8988T (cell line): ENCODE results near the gene ATP8A2.

Experiments
- DNase-seq: peaks from one replicate; pipeline ENCODE4 v3.0.0; 2011

The ATP8A2 gene

GRCh38 chr13:25865391-25865790, 493.6 kb downstream of the ATP8A2 start:
- no peak for DNase-seq

DNA sequence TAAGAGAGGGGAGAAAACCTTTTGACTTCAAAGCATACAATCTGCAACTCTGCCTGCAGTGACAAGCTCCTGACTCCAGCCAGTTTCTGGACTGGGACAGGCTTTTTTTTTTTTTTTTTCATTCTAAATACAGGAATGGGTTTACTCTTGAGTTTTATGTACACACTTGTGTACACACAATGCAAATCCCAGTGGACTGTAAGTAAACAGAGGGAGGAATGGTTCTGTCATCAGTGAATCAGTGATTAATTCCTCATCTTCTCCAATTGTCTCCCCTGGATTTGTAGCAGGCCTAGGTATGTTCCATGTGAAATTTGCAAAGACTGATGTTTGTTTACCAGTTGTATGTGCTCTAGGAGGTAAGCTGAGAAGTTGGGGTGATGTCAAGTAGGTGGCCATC, 495.3 kb downstream of the ATP8A2 start:
- no peak for DNase-seq

GRCh38 chr13:25868490-25868889, 496.7 kb downstream of the ATP8A2 start:
- no peak for DNase-seq

DNA sequence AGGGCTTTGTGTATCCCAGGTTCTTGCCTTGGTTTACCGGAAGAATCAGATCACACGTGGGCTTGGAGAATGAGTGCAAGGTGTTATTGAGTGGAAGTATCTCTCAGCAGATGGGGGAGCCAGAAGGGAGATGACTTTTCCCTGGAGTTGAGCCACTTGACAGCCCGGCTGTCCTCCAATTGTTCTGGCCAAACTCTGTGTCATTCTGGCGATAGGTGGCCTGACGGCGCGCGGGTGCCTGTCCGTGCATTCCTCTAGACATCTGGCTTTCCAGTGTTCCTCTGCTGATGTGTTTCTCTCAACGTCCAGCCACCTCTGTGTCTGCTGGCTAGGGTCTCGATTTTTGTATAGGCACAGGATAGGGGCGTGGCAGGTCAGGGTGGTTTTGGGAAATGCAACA, 498.2 kb downstream of the ATP8A2 start:
- DNase-seq: no peak

- DNase-seq: no peak
Measured at GRCh38 chr13:25871389-25872125, 499.8 kb downstream of the ATP8A2 start.

- no peak for DNase-seq
Measured at GRCh38 chr13:25872481-25873241, 500.9 kb downstream of the ATP8A2 start.

DNA sequence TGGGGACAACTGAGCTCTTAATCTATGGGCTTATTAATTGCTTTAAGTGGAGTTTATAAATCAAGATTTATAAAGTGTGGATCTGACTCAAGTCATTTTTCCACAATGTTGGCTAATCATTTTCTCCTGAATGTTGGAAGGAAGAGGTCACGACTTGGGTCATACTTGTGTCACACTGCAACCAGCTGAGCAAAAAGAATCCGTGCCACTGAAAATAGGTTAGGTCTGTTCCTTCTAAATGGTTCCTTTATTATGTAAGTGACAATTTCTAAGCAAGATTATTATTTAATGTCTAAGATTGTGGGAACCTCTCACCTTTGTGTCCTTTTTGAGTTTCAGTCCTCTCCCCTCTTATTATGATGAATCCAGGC, 501.5 kb downstream of the ATP8A2 start:
- no peak for DNase-seq

DNA sequence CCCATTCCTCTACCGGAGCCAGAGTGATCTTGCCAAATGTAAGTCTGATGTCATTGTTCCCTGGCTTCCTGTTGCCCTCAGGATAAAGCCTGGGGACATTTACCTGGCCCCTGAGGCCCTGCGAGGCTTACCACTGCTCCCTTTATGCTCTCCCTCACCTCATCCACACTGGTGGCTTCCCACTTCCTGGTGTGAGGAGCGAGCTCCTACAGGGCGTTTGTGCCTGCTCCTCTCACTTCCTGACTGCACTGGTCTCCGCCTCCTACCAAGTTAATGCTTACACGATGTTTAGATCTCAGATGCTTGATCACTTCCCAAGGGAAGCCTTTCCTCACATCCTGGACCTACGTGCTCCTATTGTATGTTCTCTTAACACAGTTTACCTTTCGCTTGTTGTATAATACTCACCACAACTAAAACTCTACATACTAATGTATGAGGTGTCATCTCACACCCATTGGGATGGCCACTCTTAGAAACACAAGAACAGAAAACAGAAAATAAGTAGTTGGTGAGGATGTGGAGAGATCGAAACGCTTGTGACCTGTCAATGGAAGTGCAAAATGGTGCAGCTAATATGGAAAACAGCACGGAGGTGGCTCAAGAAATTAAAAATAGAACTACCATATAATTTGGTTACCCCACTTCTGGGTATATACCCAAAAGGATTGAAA, 502.4 kb downstream of the ATP8A2 start:
- no peak for DNase-seq

- no peak for DNase-seq
Measured at GRCh38 chr13:25874907-25875306, 503.1 kb downstream of the ATP8A2 start.

DNA sequence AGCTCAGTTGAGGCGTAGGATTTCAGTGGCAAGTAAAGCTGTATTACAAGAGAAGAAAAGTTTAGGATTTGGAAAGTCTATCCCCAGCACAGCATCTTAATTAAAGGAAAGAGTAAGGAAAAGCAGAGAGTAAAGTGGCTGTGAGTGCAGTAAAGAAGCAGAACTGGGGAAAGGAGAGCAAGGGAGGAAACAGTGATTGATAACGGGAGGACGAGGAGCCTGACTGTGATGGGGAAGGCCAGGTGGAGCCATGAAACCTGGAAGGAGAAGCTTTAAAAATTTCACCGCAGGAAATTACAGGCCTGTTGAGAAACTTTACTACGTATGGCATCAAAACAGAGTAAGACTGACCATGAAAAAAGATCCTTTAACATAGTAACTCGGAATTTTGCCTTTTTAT, 504.5 kb downstream of the ATP8A2 start:
- DNase-seq: no peak

GRCh38 chr13:25879466-25879865, 507.7 kb downstream of the ATP8A2 start:
- DNase-seq: no peak

GRCh38 chr13:25881136-25881926, 509.6 kb downstream of the ATP8A2 start:
- DNase-seq: no peak

DNA sequence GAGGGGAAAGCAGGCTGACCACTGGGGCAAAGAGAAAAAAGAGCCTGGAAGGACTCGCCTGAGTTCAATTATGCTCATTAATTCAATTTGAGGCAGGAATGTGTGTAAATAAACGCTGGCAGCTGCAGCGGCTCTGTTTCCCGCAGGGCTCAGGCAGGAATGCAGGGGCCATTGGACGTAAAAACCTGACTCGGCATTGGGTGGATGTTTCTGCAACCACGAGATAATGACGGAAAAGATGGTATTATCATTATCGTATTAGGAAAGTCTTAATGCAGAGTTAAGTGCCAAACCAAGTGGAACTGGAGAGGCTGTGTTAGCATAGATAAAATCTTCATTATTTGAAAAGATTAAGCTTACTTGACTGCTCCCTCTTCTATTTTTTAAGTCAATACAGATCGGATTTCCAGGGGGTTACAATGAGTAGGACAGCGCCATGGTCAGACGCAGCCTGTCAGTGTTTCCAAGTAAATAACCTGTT, 510.2 kb downstream of the ATP8A2 start:
- no peak for DNase-seq

DNA sequence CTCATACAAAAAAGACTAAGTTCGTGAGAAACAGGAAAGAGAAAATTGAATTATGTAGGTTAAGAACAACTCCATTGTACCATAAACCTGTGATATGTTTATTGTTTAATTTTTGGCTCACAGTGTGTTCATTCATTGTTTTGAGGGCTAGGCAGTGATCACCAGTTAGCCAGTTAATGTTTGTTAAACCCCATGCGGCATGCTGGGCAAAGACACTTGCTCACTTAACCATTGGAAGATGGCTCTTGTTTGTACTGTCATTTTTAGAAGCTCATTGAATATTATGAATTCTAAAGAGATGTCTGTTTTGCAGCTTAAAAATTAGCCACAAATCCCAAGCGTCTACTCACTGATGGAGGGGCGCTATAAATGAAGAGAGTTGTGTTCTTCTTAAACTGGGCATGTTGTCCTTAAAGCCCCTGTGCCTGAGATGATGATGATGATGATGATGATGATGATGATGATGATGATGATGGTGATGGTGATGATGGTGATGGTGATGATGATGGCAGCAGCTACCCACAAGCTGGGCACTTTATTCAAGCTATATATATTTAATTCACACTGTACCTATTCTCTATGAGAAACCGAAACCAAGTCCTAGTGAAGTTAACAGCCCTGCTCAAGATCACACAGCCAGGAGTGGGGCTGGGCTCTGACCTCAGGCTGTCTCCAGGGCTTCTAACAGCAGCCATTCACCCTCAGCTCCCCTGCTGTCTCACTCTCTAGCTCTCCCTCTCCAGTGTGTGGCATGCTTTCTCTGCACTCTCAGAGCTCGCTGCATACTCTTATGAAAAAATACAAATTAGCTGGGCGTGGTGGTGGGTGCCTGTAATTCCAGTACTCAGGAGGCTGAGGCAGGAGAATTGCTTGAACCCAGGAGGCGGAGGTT, 510.9 kb downstream of the ATP8A2 start:
- no peak for DNase-seq

DNA sequence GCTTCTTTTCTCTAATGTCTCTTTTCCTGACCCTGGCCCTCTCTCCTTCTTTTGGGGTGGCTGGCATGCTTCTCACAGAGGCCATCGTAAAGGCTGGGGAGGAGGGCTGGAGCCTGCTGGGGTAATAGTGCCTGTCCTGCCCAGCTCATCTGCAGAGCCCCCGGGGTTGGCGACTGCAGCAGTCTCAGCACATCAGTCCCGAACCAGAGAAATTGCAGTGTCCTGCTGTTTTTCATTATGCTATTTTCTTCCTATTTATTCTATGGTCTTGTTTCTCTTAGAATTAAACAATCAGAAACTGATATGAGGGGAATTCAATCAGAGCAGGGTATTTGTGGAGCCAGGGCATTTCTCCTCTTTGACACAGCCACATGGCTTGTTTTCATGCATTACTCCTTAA, 513.6 kb downstream of the ATP8A2 start:
- no peak for DNase-seq

- DNase-seq: no peak
Measured at GRCh38 chr13:25886438-25887214, 514.9 kb downstream of the ATP8A2 start.

DNA sequence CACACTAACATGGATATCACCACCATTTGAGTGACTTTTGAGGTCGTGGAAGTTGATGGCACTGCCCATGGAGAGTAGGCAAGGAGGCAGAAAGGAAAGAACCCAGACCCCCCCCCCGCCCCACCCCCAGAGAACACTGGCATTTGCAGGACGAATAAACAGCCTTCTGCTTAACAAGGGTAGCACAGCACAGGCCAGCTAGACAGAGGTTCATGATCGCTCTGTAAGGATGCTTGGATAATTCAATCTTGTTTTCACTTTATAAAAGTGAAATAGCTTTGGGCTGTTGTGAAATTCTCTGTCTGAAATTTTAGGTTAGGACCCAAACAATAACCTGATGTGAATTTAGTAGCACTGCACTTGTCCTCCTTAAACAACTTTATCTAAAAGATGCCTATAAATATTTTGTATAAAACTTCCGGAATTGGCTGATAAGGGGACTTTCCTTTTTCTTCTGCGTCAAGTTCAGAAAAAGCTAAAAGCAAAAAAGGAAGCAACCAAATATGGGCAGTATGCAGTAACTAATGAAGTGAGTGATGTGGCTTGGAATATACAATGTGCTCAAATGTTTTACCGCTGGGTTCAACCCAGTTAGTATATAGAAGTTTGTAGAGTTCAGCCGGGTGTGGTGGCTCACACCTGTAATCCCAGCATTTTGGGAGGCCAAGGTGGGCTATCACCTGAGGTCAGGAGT, 516.3 kb downstream of the ATP8A2 start:
- DNase-seq: no peak

GRCh38 chr13:25890671-25891212, 519.0 kb downstream of the ATP8A2 start:
- no peak for DNase-seq

DNA sequence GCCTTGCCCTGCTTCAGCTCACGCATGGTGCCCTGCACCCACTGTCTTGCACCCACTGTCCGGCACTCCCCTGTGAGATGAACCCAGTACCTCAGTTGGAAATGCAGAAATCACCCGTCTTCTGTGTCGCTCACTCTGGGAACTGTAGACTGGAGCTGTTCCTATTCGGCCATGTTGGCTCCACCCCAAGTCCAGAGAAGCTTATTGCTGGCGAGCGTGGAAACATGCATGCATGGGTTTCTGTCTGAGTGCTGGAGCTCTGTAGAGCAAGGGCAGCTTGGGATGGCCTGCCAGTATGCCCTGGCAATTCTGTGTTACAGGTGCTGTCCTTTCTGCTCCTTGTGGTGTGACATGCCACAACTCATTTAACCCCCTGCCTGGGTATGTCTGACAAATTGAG, 527.2 kb downstream of the ATP8A2 start:
- no peak for DNase-seq

DNA sequence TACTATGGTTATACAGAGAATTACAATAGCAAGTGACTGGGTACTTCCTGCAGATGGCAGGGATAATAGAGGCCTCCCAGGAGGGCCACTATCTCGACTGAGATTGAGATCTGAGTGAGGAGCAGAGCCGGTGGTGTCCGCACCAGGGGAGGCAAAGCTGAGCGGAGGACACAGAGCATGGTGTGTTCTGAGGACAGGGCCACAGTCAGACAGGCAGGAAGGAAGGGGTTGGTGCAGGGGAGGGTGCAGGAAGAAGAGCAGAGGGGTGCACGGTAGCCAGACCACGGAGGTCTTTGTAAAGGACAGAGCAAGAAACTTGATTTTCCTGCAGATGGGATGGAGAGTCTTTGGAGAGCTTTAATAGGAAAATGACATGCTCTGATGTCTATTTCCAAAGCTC, 527.7 kb downstream of the ATP8A2 start:
- no peak for DNase-seq
